A549 treated with RU486 at 1 μM for 4 hours (cell line): ENCODE data around the gene ASAP3. TPM values are rescaled to one million over a fixed set of nuclear protein-coding genes. Genes with fewer than 3 reads are reported as not detected.

Source experiments
- total RNA-seq: library from RNA; stranded (reverse); fragments of 200-300 nt; extraction: Qiagen RNA extraction; gene quantifications from 5 replicates; pipeline ENCODE4 v1.2.3, GENCODE V29; 2022; ENCODE audit warnings: low read depth

Gene ASAP3
- total RNA-seq: 3.6 to 4.2 TPM (median 4.0 TPM) in 5 replicates

DNA sequence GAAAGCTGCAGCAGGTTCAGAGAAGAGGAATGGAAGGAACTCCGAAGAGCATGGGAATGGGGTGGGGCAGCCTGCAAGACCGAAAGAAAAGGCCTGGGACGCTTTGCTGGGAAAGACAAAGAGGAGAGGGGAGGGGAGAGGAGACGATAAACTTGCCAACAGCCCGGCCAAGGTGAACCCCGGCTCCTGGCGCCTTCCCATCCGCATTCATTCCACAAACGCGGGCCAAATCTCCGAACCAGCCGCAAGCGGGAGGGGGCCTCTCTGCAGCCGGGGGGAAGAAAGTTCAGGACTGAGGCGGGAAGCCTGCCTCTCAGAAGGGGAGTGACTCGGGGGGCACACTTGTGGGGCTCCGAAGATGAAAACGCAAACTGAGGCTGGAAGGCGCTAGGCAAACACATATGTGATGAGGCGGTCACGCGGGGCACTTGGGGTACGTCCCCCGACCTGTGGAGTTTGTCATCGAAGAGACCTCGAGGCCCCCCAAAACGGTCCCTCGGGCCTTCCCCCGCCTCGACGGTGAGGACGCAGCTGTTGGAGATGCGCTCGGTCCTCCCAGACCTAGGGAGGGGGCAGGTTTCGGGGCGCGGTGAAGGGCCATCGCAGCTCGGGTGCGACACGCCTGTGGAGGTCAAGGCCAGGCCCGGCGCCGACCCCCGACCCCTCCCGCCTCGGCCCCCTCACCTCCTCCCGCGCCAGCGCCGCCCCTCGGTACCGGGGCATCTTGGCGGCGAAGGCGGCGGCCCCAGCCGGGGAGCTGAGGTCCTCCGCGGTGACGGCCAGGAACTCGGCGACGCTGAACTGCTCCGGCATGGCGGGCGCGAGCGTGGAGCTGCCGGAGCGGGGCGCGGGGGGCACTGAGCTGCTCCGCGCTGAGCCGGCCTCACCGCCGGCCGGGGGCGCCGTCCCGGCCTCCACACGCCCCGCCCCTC is at the start of gene ASAP3:
Gene ASAP3 (minus strand): TSS at position 859 of the 932 bp plus-strand sequence. CDS start 46 bp downstream, at position 813.

DNA sequence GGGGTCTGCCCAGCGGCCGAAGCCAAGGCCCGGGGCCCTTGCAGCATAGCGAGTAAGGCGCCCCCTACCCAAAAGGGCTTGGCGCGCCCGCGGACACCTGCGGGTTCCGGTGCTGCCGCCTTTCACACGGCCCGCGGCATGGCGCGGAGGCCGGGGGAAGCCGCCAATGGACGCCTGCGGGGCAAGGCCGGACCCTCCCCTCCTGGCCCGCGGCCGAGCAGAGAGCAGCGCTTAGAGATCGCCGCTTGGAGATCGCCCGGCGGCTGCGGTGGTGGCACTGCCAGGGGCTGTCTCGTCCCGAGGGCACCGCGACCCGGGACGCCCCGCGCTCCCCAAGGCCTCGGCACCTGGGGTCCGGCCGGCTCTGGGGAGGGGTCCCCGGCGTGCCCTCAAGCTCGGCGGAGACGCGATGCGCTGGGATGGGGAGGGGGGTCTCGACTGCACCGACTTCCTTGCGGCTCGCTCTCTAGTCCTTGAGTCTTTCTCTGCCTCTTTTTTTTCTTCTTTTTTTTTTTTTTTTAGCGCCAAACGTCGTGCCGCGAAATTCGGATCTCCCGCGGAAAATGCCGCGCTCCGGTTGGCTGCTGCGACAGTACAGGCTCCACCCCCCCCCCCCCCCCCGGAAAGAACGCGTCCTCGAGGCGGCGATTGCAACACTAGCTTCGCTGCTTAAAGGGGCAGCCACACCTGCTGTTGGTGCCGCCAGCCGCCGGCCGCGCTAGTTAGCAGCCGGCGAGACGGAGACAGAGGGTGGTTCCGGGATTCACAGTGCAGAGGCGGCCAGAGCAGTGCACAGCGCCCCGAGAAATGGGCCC is 47.0 kb upstream of the ASAP3 start, which contains the start of gene E2F2:
Gene E2F2 (minus strand): TSS at position 487 of the 815 bp plus-strand sequence. CDS start 440 bp downstream, at position 47.

DNA sequence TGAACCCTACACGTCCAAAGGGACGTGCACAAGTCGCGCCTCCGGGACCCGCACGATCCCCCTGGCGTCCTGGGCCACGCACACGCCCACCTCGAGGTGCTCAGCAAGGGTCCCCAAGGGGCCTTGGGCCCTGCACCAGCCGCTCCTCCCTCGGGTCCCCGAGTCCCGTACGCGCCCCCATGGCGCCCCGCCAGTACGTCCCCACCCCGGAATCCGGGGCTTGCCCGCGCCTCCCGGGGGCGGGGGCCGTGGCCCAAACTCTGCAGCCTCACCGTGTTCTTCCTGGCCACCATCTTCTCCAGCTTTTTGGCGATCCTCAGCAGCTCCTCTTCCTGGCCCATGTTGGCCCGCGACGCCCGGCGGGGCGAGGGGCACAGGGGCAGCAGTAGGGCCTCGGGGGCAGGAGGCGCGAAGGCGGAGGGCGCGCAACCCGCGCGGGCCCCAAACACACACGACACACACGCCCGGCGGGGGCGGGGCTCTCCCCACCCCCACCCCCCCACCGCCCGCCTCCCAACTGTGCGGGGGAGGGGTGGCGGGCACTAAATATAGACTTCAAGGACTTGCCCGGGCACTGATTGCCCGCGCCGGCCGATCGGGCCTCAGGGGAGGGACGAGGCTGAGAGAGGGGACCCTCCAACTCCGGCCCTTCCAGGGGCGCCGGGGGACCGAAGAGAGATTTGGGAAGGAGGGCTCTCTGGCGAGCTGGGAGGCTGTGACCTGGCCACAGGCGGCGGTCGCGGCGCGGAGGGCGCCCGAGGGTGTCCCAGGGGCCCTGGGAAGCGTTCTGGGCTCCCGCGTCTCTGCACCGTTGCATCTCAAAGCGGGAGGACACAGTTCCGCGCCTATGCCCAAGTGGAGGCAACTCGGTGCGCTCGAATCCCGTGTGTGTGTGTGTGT is 59.4 kb downstream of the ASAP3 start, which contains the start of gene TCEA3:
Gene TCEA3 (minus strand): TSS at position 456 of the 900 bp plus-strand sequence. CDS start 115 bp downstream, at position 341.

Other genes with a start within 250 kb of the ASAP3 start
- gene HNRNPR, start 139.9 kb downstream of the ASAP3 start, total RNA-seq: 159 to 217 TPM (median 182 TPM) in 5 replicates
- gene ZNF436, start 114.3 kb downstream of the ASAP3 start, total RNA-seq: 4.2 to 6.1 TPM (median 5.1 TPM) in 5 replicates
- 0.27 to 0.45 TPM (median 0.42 TPM) in 5 replicates for gene TCEA3, start 59.4 kb downstream of the ASAP3 start, total RNA-seq
- 2.8 to 3.4 TPM (median 2.9 TPM) in 5 replicates for gene E2F2, start 47.1 kb upstream of the ASAP3 start, total RNA-seq
- 250 to 414 TPM (median 352 TPM) in 5 replicates for gene ID3, start 75.3 kb upstream of the ASAP3 start, total RNA-seq
- 1,340 to 1,601 TPM (median 1,411 TPM) in 5 replicates for gene RPL11, start 207.6 kb upstream of the ASAP3 start, total RNA-seq